GM12865 (cell line): ENCODE data around the gene FSHR.
A peak's percentile ranks its signal among the peaks of the same experiment; 100 is the strongest.

Source experiments
- DNase-seq: peaks from one replicate; pipeline ENCODE4 v3.0.0; 2010; ENCODE audit warnings: low read depth
- H3K4me3 ChIP-seq: 2 replicates; pipeline ENCODE4 v1.5.1; 2011; ENCODE audit warnings: mild to moderate bottlenecking, low read depth, low read length, control low read depth
- TF ChIP-seq, protein P1 (sequence below): IDR thresholded peaks from 2 replicates; pipeline ENCODE4 v1.5.1; 2011; ENCODE audit warnings: low read length, control low read depth, low read depth, inconsistent platforms; ENCODE audit not compliant: insufficient read depth; ENCODE audit errors: missing control alignments

Gene FSHR

GRCh38 chr2:49029406-49029805 is 124.9 kb downstream of the FSHR start:
- TF ChIP-seq, protein P1, sequence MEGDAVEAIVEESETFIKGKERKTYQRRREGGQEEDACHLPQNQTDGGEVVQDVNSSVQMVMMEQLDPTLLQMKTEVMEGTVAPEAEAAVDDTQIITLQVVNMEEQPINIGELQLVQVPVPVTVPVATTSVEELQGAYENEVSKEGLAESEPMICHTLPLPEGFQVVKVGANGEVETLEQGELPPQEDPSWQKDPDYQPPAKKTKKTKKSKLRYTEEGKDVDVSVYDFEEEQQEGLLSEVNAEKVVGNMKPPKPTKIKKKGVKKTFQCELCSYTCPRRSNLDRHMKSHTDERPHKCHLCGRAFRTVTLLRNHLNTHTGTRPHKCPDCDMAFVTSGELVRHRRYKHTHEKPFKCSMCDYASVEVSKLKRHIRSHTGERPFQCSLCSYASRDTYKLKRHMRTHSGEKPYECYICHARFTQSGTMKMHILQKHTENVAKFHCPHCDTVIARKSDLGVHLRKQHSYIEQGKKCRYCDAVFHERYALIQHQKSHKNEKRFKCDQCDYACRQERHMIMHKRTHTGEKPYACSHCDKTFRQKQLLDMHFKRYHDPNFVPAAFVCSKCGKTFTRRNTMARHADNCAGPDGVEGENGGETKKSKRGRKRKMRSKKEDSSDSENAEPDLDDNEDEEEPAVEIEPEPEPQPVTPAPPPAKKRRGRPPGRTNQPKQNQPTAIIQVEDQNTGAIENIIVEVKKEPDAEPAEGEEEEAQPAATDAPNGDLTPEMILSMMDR, result no peak
- no peak overlapping the region for H3K4me3 ChIP-seq
- DNase-seq, result no peak

DNA sequence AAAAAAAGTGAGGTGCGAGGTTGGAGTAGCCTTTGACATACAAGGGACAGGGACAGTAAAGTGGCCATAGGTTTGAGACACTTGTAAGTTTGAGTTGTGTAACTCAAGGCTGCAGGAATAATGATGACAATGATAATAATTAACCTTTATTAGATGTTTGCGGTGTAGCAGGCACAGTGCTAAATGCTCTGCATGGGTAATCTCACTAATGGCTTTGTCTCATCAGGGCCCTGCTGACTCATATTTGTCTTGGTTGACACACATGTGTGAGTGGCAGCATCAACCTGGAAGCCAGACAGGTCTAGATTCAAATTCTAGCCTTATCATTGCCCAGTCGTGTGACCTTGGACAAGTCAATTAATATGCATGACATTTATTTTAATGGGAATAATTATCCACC is 126.2 kb downstream of the FSHR start:
- H3K4me3 ChIP-seq, result no peak overlapping the region
- TF ChIP-seq, protein P1, result no peak
- DNase-seq, result peak; percentile 48

- TF ChIP-seq, protein P1, result no peak
- H3K4me3 ChIP-seq, result no peak overlapping the region
- no peak for DNase-seq
These were observed 127.6 kb downstream of the FSHR start for GRCh38 chr2:49026706-49027105.

DNA sequence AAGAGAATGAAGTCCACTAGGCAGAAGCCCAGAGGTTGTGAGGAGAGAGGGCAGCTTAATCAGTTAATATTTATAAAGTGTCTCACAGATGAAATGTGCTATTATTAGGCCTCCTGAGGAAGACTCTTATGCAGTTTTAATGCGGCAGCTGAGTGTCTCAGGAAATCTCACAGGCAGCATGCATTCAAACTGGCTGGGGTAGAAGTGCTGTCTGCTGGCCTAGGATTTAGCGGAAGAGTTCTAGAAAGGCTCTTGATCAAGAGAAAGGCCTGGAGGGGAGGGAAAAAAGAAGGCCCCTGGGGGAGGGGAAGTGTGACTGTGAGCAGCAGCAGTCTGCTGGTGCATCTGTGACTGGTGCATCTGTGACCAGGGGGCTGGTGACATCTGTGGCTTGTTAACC is 133.0 kb downstream of the FSHR start:
- H3K4me3 ChIP-seq, result no peak overlapping the region
- no peak for DNase-seq
- TF ChIP-seq, protein P1, result no peak

GRCh38 chr2:49005261-49005660 is 149.1 kb downstream of the FSHR start:
- no peak overlapping the region for H3K4me3 ChIP-seq
- no peak for DNase-seq
- TF ChIP-seq, protein P1, result no peak

GRCh38 chr2:49004036-49004626 is 150.2 kb downstream of the FSHR start:
- TF ChIP-seq, protein P1, result no peak
- peak; percentile 30 for DNase-seq
- H3K4me3 ChIP-seq, result no peak overlapping the region

DNA sequence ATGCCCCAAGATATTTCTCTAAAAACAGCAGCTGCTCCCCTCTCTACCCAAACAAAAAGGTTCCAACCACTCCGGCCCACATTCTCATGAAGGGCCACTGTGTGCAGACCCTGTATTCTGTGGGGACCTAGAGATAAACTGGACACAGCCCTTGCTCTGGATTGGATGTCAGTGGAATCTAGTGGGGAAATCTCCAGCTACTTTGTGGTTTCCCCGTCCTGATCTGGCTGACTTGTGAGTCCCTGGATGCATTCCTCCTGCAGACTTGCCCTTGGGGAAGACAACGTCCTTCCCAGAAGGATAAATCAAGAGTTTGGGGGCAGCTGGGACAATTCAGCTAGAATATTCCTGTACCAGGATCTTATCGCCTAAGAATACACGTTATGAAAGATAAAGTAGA is 151.1 kb downstream of the FSHR start:
- no peak for DNase-seq
- TF ChIP-seq, protein P1, result no peak
- H3K4me3 ChIP-seq, result no peak overlapping the region
